Activated CD4-positive, alpha-beta T cell treated with anti-CD3 and anti-CD28 coated beads for 36 hours (primary cell): ENCODE measurements around the gene LPAR1. TPM values are rescaled to one million over a fixed set of nuclear protein-coding genes. Genes with fewer than 3 reads are reported as not detected.

Source experiments
- ATAC-seq: fragments of 200-7000 bp; cut with Tn5 transposase; one replicate; pipeline ENCODE4 v1.10.0; 2021; ENCODE audit warnings: mild to moderate bottlenecking, moderate library complexity
- CTCF ChIA-PET: fragments of 350-600 bp; sonication (Branson Sonifier 250); formaldehyde crosslinking; loops from one replicate; lab custom pipeline; 2021; ENCODE audit warnings: antibody characterized with exemption; lab: Charles Lee
- POLR2A ChIA-PET: fragments of 350-600 bp; sonication (Branson Sonifier 250); formaldehyde crosslinking; loops from one replicate; lab custom pipeline; 2021; ENCODE audit warnings: antibody characterized with exemption, inconsistent platforms; lab: Charles Lee
- DNase-seq: peaks from one replicate; pipeline ENCODE4 v3.0.0-alpha.2; 2020
- H3K27ac Mint-ChIP-seq: one replicate; pipeline ENCODE4 v1.8.0; 2021; ENCODE audit warnings: mixed read lengths
- H3K27me3 Mint-ChIP-seq: one replicate; pipeline ENCODE4 v1.8.0; 2021; ENCODE audit warnings: mixed read lengths
- H3K36me3 Mint-ChIP-seq: one replicate; pipeline ENCODE4 v1.8.0; 2021; ENCODE audit warnings: low read depth, mixed read lengths
- H3K4me1 Mint-ChIP-seq: one replicate; pipeline ENCODE4 v1.8.0; 2021; ENCODE audit warnings: mixed read lengths
- H3K4me3 Mint-ChIP-seq: one replicate; pipeline ENCODE4 v1.8.0; 2021; ENCODE audit warnings: mild to moderate bottlenecking, moderate library complexity, mixed read lengths
- H3K9me3 Mint-ChIP-seq: one replicate; pipeline ENCODE4 v1.8.0; 2021; ENCODE audit warnings: low read depth, mixed read lengths
- intact Hi-C, 2 experiments: fragments of 100-400 bp; cut with DNase I in 1 of 2; cut with micrococcal nuclease in 1 of 2; formaldehyde crosslinking; loops; one replicate each; pipeline versions ENCODE4 v1.14.2 to v1.15.1; 2022 to 2024; cut with DNase I, micrococcal nuclease
- total RNA-seq, 2 experiments: library from RNA; stranded (reverse); gene quantifications; one replicate each; pipeline ENCODE4 v1.2.3, GENCODE V29; 2021

LPAR1 gene
- total RNA-seq, 2 experiments from 2014 or later: not detected

- Mint-ChIP-seq H3K4me3 (no peak overlapping the region), H3K36me3 (no peaks in the 10 kb centered on the region), H3K27ac (no peak overlapping the region), H3K27me3 (no peaks in the 10 kb centered on the region), H3K9me3 (peaks cover 10% of the 10 kb centered on the region), H3K4me1 (no peaks in the 10 kb centered on the region)
- DNase-seq: no peak
- ATAC-seq: no peak
- intact Hi-C loops: no loop called here
- ChIA-PET CTCF (no interaction called here), POLR2A (no interaction called here)
Measured at GRCh38 chr9:110908894-110909293, 129.4 kb downstream of the LPAR1 start.

DNA sequence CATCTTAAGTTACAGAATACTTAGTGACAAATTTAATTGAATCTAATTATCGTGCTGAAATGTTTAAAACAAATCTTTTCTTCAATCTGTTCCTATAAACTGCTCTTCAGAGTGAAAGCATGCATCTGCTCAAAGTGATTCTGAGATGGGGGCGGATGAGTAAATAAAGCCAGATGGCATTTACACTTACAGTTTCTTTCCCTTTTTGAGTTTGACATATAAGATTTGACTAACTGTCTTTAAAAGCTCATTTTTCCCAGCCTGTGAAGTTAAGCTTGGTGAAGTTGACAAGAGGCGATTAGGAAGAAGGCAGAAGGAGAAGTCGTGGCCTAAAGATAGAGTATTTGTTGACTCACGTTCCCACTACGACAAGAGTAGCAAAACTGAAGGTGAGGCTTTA, 137.4 kb downstream of the LPAR1 start:
- Mint-ChIP-seq H3K4me1 (no peaks in the 10 kb centered on the region), H3K4me3 (no peak overlapping the region), H3K27ac (no peak overlapping the region), H3K9me3 (peaks cover 12% of the 10 kb centered on the region), H3K36me3 (no peaks in the 10 kb centered on the region), H3K27me3 (peaks cover 5% of the 10 kb centered on the region)
- intact Hi-C loops: no loop called here
- ChIA-PET POLR2A (no interaction called here), CTCF (no interaction called here)
- DNase-seq (no peak), ATAC-seq (no peak)

- ChIA-PET CTCF (interaction anchor here (0.6 kb wide), 1 partner anchor 250 kb away, joined by 3 read pairs; no protein-coding TSS in a partner anchor), POLR2A (no interaction called here)
- Mint-ChIP-seq H3K9me3 (peaks cover 12% of the 10 kb centered on the region), H3K27me3 (peaks cover 5% of the 10 kb centered on the region), H3K4me1 (no peaks in the 10 kb centered on the region), H3K27ac (no peak overlapping the region), H3K36me3 (no peaks in the 10 kb centered on the region), H3K4me3 (no peak overlapping the region)
- intact Hi-C loops: no loop called here
- ATAC-seq: no peak
- DNase-seq: no peak
Measured at GRCh38 chr9:110900456-110900855, 137.8 kb downstream of the LPAR1 start.

- no peak for ATAC-seq
- no peak for DNase-seq
- H3K36me3 Mint-ChIP-seq: no peaks in the 10 kb centered on the region
- no peaks in the 10 kb centered on the region for H3K4me1 Mint-ChIP-seq
- peaks cover 12% of the 10 kb centered on the region for H3K9me3 Mint-ChIP-seq
- H3K27me3 Mint-ChIP-seq: peaks cover 5% of the 10 kb centered on the region
- no peak overlapping the region for H3K27ac Mint-ChIP-seq
- ChIA-PET CTCF (interaction anchor here (0.6 kb wide), 1 partner anchor 674 kb away, joined by 3 read pairs; no protein-coding TSS in a partner anchor), POLR2A (no interaction called here)
- H3K4me3 Mint-ChIP-seq: no peak overlapping the region
- intact Hi-C loops: no loop called here
Measured at GRCh38 chr9:110898866-110899265, 139.4 kb downstream of the LPAR1 start.

GRCh38 chr9:110898358-110898757, 139.9 kb downstream of the LPAR1 start:
- H3K9me3 Mint-ChIP-seq: peaks cover 12% of the 10 kb centered on the region
- H3K27ac Mint-ChIP-seq: no peak overlapping the region
- intact Hi-C loops: no loop called here
- ChIA-PET CTCF (no interaction called here), POLR2A (no interaction called here)
- DNase-seq: no peak
- no peaks in the 10 kb centered on the region for H3K36me3 Mint-ChIP-seq
- ATAC-seq: no peak
- H3K4me3 Mint-ChIP-seq: no peak overlapping the region
- H3K27me3 Mint-ChIP-seq: peaks cover 5% of the 10 kb centered on the region
- H3K4me1 Mint-ChIP-seq: no peaks in the 10 kb centered on the region

DNA sequence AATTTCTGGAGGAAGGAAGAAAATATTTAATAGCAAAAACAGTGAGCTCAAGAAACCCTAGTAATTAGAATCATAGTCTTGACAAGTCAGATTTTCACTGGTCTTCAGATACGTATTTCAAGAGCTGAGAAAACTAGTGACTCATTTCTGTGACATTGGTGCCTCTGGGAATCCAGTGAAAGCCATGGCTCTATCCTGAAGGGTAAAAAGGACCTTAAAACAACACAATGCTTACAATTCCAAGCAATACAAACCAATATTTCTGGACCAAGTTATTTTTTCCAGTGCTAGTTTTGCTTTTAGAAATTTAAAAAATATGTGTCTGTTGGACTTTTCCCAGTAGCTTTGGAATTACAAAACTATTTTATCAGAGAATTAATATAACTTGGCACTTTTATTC, 140.3 kb downstream of the LPAR1 start:
- Mint-ChIP-seq H3K4me1 (no peaks in the 10 kb centered on the region), H3K4me3 (no peak overlapping the region), H3K27ac (no peak overlapping the region), H3K36me3 (no peaks in the 10 kb centered on the region), H3K9me3 (peaks cover 10% of the 10 kb centered on the region), H3K27me3 (peaks cover 5% of the 10 kb centered on the region)
- ChIA-PET POLR2A (no interaction called here), CTCF (no interaction called here)
- intact Hi-C loops: no loop called here
- ATAC-seq (no peak), DNase-seq (no peak)

DNA sequence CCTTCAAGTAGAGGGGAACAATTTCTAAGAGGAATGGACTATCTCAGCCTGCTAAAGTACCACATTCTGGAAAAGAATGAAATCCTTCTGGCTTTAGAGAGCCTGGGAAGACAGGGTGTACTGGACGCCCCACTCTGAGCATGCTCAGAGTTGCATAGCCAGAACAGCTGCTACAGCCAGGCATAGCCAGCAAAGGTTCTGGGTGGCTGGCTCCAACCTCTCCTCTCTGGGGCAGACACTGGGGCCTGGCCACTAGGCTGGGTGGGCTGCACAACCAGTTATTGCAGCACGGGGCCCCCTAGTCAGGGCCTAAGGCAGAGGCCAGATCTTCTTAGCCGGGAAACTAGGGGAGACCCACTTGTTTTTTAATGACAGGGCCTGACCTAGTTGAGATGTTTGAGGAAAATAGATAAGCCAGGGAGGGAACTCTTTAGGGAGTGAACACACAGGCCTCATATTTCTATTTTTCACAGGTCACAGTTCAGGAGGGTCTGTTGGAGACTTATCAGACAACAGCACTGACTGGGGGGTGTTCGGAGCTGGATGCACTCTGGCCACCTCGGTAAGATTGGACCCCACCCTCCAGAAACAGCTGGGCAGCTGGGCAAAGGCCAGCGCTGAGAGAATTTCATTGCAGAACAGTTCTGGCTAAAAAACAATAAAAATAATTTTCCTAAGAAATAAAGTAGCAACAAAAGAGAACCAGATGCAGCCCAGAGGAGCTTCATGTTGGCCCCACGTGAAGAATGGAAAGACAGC, 142.9 kb downstream of the LPAR1 start:
- Mint-ChIP-seq H3K4me3 (no peak overlapping the region), H3K27ac (no peak overlapping the region), H3K27me3 (peaks cover 5% of the 10 kb centered on the region), H3K36me3 (no peaks in the 10 kb centered on the region), H3K4me1 (no peaks in the 10 kb centered on the region), H3K9me3 (no peaks in the 10 kb centered on the region)
- intact Hi-C loops: no loop called here
- ChIA-PET CTCF (no interaction called here), POLR2A (no interaction called here)
- DNase-seq (no peak), ATAC-seq (no peak)

- ChIA-PET CTCF (no interaction called here), POLR2A (no interaction called here)
- no peak for DNase-seq
- intact Hi-C loops: no loop called here
- Mint-ChIP-seq H3K36me3 (no peaks in the 10 kb centered on the region), H3K4me3 (no peak overlapping the region), H3K27ac (no peak overlapping the region), H3K4me1 (no peaks in the 10 kb centered on the region), H3K27me3 (peaks cover 5% of the 10 kb centered on the region), H3K9me3 (no peaks in the 10 kb centered on the region)
- ATAC-seq: no peak
Measured at GRCh38 chr9:110894731-110895130, 143.5 kb downstream of the LPAR1 start.

DNA sequence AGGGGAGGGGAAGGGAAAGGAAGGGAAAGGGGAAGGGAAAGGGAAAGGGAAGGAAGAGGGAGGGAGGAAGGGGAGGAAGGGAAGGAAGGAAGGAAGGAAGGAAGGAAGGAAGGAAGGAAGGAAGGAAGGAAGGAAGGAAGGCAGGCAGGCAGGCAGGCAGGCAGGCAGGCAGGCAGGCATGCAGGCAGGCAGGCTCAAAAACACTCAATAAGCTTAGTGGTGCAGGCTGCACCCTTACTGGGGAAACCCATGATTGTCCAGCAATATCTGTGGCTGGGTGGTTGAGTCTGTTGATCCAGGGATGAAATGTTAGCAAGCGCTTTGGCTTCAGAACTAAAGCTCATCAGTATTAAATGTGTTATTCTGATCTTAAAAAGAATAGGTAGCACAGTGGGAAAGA, 145.6 kb downstream of the LPAR1 start:
- Mint-ChIP-seq H3K27me3 (peaks cover 3% of the 10 kb centered on the region), H3K36me3 (no peaks in the 10 kb centered on the region), H3K27ac (no peak overlapping the region), H3K4me1 (no peaks in the 10 kb centered on the region), H3K9me3 (no peaks in the 10 kb centered on the region), H3K4me3 (no peak overlapping the region)
- no peak for ATAC-seq
- ChIA-PET CTCF (no interaction called here), POLR2A (no interaction called here)
- intact Hi-C loops: no loop called here
- no peak for DNase-seq

- H3K4me3 Mint-ChIP-seq: no peak overlapping the region
- H3K27me3 Mint-ChIP-seq: no peaks in the 10 kb centered on the region
- no peaks in the 10 kb centered on the region for H3K9me3 Mint-ChIP-seq
- H3K36me3 Mint-ChIP-seq: no peaks in the 10 kb centered on the region
- no peaks in the 10 kb centered on the region for H3K4me1 Mint-ChIP-seq
- ATAC-seq (no peak), DNase-seq (no peak)
- ChIA-PET POLR2A (no interaction called here), CTCF (no interaction called here)
- no peak overlapping the region for H3K27ac Mint-ChIP-seq
- intact Hi-C loops: no loop called here
Measured at GRCh38 chr9:110891760-110892159, 146.5 kb downstream of the LPAR1 start.

DNA sequence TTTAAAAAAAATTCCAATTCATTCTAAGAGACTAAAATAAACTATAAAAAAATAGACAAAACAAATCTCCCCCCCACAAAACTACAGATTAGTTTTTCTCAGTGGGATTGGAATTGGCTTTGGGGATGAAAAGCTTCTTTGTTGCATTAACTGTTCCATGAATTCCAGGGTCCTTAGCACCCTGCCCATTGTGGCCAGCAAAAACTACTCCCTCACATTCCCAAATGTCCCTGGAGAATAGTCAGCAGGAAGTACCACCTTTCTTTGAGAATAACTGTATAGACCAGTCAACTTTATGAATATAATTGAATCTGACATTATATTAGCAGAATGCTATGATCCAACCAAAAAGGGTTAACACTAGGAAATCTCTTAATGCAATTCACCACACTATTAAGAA, 147.9 kb downstream of the LPAR1 start:
- no peak overlapping the region for H3K4me3 Mint-ChIP-seq
- CTCF ChIA-PET: no interaction called here
- no peaks in the 10 kb centered on the region for H3K9me3 Mint-ChIP-seq
- no peak for DNase-seq
- H3K27ac Mint-ChIP-seq: no peak overlapping the region
- POLR2A ChIA-PET: no interaction called here
- ATAC-seq: no peak
- no peaks in the 10 kb centered on the region for H3K27me3 Mint-ChIP-seq
- intact Hi-C loops: no loop called here
- no peaks in the 10 kb centered on the region for H3K36me3 Mint-ChIP-seq
- H3K4me1 Mint-ChIP-seq: no peaks in the 10 kb centered on the region

- ChIA-PET CTCF (no interaction called here), POLR2A (no interaction called here)
- Mint-ChIP-seq H3K27ac (no peak overlapping the region), H3K9me3 (no peaks in the 10 kb centered on the region), H3K36me3 (no peaks in the 10 kb centered on the region), H3K4me3 (no peak overlapping the region), H3K27me3 (no peaks in the 10 kb centered on the region), H3K4me1 (no peaks in the 10 kb centered on the region)
- ATAC-seq (no peak), DNase-seq (no peak)
- intact Hi-C loops: no loop called here
Measured at GRCh38 chr9:110887276-110887675, 151.0 kb downstream of the LPAR1 start.
